Measurements from ENCODE around the gene RBMS3.
"Not testable (repeated sequence)": the region's sequence is repeated elsewhere in the genome, so short reads cannot be mapped to it uniquely, and the experiment has no call there.

RBMS3 gene

GRCh38 chr3:29280404-29281093 is at the start of gene RBMS3:
Gene RBMS3 (plus strand): TSS chr3:29281071.
- peak; percentile 28 for DNase-seq

- DNase-seq, result not testable (repeated sequence)
Observed at GRCh38 chr3:29233126-29233525, 47.7 kb upstream of the RBMS3 start.

GRCh38 chr3:29236146-29236840 is 44.6 kb upstream of the RBMS3 start:
- DNase-seq, result no peak

GRCh38 chr3:29239376-29239775 is 41.5 kb upstream of the RBMS3 start:
- no peak for DNase-seq

GRCh38 chr3:29240248-29240647 is 40.6 kb upstream of the RBMS3 start:
- no peak for DNase-seq

GRCh38 chr3:29240887-29241286 is 40.0 kb upstream of the RBMS3 start:
- no peak for DNase-seq

GRCh38 chr3:29241855-29242254 is 39.0 kb upstream of the RBMS3 start:
- DNase-seq, result no peak

- no peak for DNase-seq
Observed at GRCh38 chr3:29242296-29242695, 38.6 kb upstream of the RBMS3 start.

GRCh38 chr3:29245441-29245840 is 35.4 kb upstream of the RBMS3 start:
- no peak for DNase-seq

GRCh38 chr3:29247088-29247745 is 33.7 kb upstream of the RBMS3 start:
- DNase-seq, result no peak

- DNase-seq, result no peak
Observed at GRCh38 chr3:29249829-29250345, 31.0 kb upstream of the RBMS3 start.

GRCh38 chr3:29255854-29256696 is 24.8 kb upstream of the RBMS3 start:
- DNase-seq, result no peak

GRCh38 chr3:29258161-29258560 is 22.7 kb upstream of the RBMS3 start:
- no peak for DNase-seq

GRCh38 chr3:29261119-29261518 is 19.8 kb upstream of the RBMS3 start:
- no peak for DNase-seq

- DNase-seq, result no peak
Observed at GRCh38 chr3:29263476-29263875, 17.4 kb upstream of the RBMS3 start.

- no peak for DNase-seq
Observed at GRCh38 chr3:29265509-29266072, 15.3 kb upstream of the RBMS3 start.

- peak; percentile 3 for DNase-seq
Observed at GRCh38 chr3:29267226-29267625, 13.6 kb upstream of the RBMS3 start.

- DNase-seq, result no peak
Observed at GRCh38 chr3:29268651-29269050, 12.2 kb upstream of the RBMS3 start.

GRCh38 chr3:29270752-29271151 is 10.1 kb upstream of the RBMS3 start:
- DNase-seq, result no peak

GRCh38 chr3:29271475-29271874 is 9.4 kb upstream of the RBMS3 start:
- DNase-seq, result peak; percentile 44

GRCh38 chr3:29274667-29275066 is 6.2 kb upstream of the RBMS3 start:
- DNase-seq, result no peak

GRCh38 chr3:29275309-29275708 is 5.6 kb upstream of the RBMS3 start:
- DNase-seq, result no peak

- DNase-seq, result no peak
Observed at GRCh38 chr3:29277249-29277648, 3.6 kb upstream of the RBMS3 start.

Measured in NCI-H1092 treated with DMSO at 0.1 percent for 48 hours (cell line).